ENCODE results near the gene EXTL1.

Gene EXTL1, protein sequence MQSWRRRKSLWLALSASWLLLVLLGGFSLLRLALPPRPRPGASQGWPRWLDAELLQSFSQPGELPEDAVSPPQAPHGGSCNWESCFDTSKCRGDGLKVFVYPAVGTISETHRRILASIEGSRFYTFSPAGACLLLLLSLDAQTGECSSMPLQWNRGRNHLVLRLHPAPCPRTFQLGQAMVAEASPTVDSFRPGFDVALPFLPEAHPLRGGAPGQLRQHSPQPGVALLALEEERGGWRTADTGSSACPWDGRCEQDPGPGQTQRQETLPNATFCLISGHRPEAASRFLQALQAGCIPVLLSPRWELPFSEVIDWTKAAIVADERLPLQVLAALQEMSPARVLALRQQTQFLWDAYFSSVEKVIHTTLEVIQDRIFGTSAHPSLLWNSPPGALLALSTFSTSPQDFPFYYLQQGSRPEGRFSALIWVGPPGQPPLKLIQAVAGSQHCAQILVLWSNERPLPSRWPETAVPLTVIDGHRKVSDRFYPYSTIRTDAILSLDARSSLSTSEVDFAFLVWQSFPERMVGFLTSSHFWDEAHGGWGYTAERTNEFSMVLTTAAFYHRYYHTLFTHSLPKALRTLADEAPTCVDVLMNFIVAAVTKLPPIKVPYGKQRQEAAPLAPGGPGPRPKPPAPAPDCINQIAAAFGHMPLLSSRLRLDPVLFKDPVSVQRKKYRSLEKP

DNA sequence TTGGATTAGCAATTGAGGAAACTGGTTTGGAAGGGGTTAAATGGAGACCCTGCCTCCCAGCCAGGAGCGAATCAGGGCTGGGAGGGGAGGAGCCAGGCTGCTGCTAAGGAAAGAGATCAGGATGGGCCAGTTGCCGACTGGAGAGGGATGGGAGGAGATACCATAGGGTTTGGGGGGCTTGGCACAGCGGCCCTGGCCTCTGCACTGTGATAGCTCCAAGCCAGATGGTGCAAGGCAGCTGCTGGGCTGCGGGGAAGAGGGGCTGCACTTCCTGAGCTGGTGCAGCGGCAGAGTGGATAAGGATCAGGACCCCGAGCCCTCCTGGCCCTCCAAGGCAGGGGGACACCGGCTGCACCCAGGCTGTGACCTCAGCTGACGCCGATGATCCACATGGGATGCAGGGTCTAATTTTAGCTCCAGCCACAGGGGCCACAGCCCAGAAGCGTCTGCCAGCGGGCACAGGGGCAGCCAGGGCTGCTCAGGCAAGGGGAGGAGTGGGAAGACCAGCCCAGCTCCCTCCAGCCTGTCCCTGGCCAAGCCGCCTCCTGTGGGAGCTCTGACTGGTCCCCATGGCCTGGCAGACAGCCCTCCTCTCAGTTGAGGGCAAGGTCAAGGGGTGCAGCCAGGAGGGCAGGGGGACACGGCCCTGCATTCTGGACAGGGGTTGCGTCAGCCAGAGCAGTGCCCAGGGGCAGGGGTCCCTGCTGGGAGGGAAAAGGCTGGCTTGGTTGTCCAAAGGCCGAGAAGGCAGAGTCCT is at the start of gene EXTL1:
EXTL1 (plus strand) TSS at position 129 of the 757 bp plus-strand sequence. CDS start 872 bp downstream, outside the sequence.
- H3K4me3 ChIP-seq (ENCODE audit: low read depth, low read length), result no peak within 1 kb of the TSS
- TF ChIP-seq, protein P1, sequence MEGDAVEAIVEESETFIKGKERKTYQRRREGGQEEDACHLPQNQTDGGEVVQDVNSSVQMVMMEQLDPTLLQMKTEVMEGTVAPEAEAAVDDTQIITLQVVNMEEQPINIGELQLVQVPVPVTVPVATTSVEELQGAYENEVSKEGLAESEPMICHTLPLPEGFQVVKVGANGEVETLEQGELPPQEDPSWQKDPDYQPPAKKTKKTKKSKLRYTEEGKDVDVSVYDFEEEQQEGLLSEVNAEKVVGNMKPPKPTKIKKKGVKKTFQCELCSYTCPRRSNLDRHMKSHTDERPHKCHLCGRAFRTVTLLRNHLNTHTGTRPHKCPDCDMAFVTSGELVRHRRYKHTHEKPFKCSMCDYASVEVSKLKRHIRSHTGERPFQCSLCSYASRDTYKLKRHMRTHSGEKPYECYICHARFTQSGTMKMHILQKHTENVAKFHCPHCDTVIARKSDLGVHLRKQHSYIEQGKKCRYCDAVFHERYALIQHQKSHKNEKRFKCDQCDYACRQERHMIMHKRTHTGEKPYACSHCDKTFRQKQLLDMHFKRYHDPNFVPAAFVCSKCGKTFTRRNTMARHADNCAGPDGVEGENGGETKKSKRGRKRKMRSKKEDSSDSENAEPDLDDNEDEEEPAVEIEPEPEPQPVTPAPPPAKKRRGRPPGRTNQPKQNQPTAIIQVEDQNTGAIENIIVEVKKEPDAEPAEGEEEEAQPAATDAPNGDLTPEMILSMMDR (IDR thresholded peaks at IDR 0.05; ENCODE audit: control insufficient read depth, extremely low read depth, insufficient read depth), result no peak
- DNase-seq (ENCODE audit: low read depth), result no peak

DNA sequence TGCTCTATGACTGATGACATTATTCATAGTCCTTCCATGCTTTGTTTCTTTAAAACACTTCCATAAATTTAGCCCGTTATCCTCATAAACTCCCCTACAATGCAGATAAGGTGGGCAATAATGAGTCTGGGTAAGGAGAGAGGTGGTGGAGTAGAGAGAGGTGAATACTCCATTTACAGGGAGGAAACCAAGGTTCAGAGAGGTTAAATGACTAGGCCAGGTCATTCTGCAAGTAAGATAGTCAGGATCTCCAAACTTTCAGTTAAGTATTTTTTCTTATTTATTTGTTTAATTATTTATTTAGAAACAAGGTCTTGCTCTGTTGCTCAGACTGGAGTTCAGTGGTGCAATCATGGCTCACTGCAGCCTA is 49.8 kb upstream of the EXTL1 start:
- no peak overlapping the region for H3K4me3 ChIP-seq (ENCODE audit: low read depth, low read length)
- DNase-seq (ENCODE audit: low read depth), result no peak
- TF ChIP-seq, protein P1 (IDR thresholded peaks at IDR 0.05; ENCODE audit: control insufficient read depth, extremely low read depth, insufficient read depth), result no peak

DNA sequence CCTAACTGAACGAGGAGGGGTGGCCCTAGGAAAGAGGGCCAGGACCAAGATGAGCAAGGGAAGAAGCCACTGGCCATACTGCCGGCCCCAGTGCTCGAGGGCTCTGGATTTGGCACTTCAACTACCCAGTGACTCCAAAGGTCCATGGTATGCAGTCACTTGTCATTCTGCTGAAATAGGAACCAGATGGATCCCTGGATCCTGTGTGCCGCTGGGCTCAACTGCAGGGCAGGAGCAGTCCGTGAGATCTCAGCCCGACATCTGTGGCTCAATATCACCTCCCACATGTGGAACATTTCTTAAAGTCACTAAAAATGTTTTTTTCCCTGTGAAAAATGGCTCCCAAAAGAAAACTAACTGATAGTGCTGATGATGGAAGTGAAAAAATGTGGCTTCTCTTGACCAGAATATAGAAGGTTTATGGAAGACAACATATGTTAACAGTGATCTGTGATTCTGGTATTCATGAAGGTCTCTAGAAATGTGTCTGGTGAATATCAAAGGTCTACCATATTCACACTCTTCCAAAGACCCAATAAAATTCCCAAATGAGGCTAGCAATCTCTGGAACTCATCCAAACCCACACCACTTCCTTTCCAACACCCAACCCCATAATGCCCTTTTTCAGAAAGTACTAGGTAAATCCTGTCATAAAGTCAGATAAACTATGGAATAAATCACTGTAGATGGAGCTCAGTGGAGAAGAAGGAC is 47.8 kb upstream of the EXTL1 start:
- DNase-seq (ENCODE audit: low read depth), result no peak
- TF ChIP-seq, protein P1 (IDR thresholded peaks at IDR 0.05; ENCODE audit: control insufficient read depth, extremely low read depth, insufficient read depth), result no peak
- no peak overlapping the region for H3K4me3 ChIP-seq (ENCODE audit: low read depth, low read length)

DNA sequence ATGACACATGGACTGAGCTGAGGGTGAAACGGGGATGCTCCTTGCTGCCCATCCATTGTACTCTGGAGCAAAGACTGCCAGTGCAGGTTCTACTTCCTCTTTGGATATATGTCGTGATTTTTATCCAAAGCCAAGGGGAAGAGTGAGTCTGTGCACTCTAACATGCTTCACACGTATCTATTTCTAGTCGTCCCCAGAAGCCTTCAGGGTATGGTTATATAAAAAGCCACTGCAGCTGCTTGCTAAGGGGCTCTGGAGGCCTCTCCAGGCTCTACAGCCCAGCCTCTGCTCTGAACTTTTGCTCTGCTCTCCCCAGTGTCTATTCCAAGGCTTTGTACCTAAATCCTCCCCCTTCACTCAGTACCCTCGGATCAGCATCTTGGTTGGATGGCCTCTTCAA is 43.8 kb upstream of the EXTL1 start:
- no peak overlapping the region for H3K4me3 ChIP-seq (ENCODE audit: low read depth, low read length)
- DNase-seq (ENCODE audit: low read depth), result no peak
- TF ChIP-seq, protein P1 (IDR thresholded peaks at IDR 0.05; ENCODE audit: control insufficient read depth, extremely low read depth, insufficient read depth), result no peak

DNA sequence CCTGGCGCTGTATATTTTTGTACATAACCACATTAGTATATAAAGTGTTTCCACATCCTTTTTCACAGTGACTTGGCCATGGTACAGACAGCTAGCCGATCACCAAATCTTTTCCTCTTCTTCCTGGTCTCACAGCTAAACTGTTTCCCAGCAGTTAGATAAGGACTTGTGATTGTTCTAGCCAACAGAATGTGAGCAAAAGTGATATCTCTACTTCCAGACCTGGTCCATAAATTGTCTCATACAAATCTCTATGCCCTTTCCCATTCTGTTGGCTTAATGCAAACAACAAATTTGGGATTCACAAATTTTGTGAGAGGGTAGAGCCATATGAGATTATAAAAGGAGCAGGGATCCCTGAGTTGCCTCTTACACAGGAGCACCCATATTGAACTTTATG is 43.2 kb upstream of the EXTL1 start:
- H3K4me3 ChIP-seq (ENCODE audit: low read depth, low read length), result no peak overlapping the region
- no peak for DNase-seq (ENCODE audit: low read depth)
- TF ChIP-seq, protein P1 (IDR thresholded peaks at IDR 0.05; ENCODE audit: control insufficient read depth, extremely low read depth, insufficient read depth), result no peak

DNA sequence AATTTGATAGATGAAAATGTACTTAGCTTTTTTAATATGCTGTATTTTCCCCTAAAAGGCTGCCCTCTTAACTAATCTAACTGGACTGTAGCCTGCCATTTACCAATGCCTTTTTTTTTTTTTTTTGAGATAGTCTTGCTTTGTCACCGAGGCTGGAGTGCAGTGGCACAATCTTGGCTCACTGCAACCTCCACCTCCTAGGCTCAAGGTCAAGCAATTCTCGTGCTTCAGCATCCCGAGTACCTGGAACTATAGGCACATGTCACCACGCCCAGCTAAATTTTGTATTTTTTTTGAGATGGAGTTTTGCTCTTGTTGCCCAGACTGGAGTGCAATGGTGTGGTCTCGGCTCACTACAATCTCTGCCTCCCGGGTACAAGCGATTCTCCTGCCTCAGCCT is 42.4 kb upstream of the EXTL1 start:
- DNase-seq (ENCODE audit: low read depth), result no peak
- TF ChIP-seq, protein P1 (IDR thresholded peaks at IDR 0.05; ENCODE audit: control insufficient read depth, extremely low read depth, insufficient read depth), result no peak
- H3K4me3 ChIP-seq (ENCODE audit: low read depth, low read length), result no peak overlapping the region

Data from LNCaP clone FGC (cell line).